Activated T-cell treated with anti-CD3 and anti-CD28 coated beads for 24 hours (primary cell): ENCODE results near the gene IGHMBP2.

Source experiments
- DNase-seq: peaks from one replicate; pipeline ENCODE4 v3.0.0-alpha.2; 2020; ENCODE audit warnings: low read depth

The IGHMBP2 gene

DNA sequence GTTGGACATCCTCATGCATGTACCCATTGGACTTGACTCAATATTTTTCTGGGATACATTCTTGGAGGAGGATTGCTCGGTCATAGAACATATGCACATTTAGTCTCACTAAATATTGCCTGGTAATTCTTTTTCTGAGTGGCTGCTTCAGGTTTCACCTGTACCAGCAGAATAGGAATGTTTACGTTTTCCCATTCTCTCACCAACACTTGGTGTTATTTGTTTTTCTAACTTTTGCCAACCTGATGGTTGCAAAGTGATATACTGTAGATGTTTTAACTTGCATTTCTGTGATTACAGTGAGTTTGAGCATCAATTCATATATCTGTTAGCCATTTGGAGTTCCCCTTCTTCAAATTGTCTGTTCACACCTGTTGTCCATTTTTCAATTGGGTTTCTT lies 78.4 kb downstream of the IGHMBP2 start:
- no peak for DNase-seq

DNA sequence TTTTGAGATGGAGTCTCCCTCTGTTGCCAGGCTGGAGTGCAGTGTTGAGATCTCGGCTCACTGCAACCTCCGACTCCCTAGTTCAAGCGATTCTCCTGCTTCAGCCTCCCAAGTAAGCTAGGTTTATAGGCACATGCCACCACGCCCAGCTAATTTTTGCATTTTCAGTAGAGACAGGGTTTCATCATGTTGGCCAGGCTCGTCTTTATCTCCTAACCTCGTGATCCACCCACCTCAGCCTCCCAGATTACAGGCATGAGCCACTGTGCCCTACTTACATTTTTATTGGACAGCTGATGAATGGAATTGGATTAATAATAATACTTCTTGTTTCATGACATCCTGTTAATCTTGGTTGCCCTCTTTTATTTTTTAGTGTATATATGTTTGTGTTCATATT lies 80.1 kb downstream of the IGHMBP2 start:
- DNase-seq = no peak

DNA sequence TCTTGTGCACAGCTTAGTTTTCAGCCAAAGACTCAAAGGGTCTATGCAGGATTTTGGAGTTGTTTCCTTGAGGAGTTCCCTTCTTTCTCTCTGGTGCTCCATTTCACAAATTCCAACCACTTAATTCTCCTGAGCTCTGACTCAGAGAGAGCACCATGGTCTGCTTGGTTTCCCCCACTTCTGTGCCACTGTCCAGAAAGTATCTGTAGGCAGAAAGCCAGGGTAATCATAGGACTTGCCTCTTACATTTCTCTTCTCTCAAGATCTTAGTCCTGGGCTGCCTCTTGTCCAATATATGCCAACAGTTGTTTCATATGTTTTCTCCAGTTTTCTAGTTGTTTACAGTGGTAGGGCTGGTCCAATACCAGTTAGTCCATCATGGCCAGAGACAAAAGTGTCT lies 83.5 kb downstream of the IGHMBP2 start:
- no peak for DNase-seq

DNA sequence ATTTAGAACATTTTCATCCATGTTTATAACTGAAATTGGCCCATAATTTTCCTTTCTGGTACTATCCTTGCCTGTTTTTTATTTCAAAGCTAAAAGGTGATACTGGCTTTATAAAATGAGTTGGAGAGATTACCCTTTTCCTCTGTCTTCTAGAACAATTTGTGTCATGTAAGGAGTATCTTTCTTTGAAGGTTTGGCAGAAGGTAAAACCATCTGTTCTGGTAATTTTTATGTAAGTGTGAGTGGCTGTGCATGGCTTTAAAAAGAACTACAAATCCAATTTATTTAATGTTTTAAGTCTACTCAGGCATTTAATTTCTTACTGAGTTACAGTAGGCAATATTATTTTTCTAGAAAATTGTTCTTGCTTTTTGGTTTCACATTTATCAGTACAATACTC lies 84.8 kb downstream of the IGHMBP2 start:
- DNase-seq = no peak
